Karpas-422 (cell line): Measurements from ENCODE around the gene TRIM8. TPM values are rescaled to one million over a fixed set of nuclear protein-coding genes. Genes with fewer than 3 reads are reported as not detected.
"Not testable (repeated sequence)": the region's sequence is repeated elsewhere in the genome, so short reads cannot be mapped to it uniquely, and the experiment has no call there.

Experiments
- DNase-seq: peaks from one replicate; pipeline ENCODE4 v3.0.0-alpha.2; 2015
- H2AFZ ChIP-seq: fragments of 200-600 bp; sonication (generic); 2 replicates; pipeline ENCODE4 v1.6.1; 2014; ENCODE audit warnings: antibody characterized with exemption, low read length, mixed read lengths
- H3K27ac ChIP-seq: fragments of 200-600 bp; sonication (generic); 2 replicates; pipeline ENCODE4 v1.5.1; 2014; ENCODE audit warnings: mild to moderate bottlenecking, low read length, moderate library complexity
- H3K27me3 ChIP-seq: fragments of 200-600 bp; sonication (generic); 2 replicates; pipeline ENCODE4 v1.6.1; 2014; ENCODE audit warnings: low read length, mixed read lengths
- H3K36me3 ChIP-seq: fragments of 200-600 bp; sonication (generic); 2 replicates; pipeline ENCODE4 v1.6.1; 2014; ENCODE audit warnings: low read length, mixed read lengths; ENCODE audit not compliant: insufficient read depth
- H3K4me1 ChIP-seq: fragments of 200-600 bp; sonication (generic); 2 replicates; pipeline ENCODE4 v1.6.1; 2014; ENCODE audit warnings: mild to moderate bottlenecking, low read length, mixed read lengths
- H3K4me2 ChIP-seq: fragments of 200-600 bp; sonication (generic); 2 replicates; pipeline ENCODE4 v1.6.1; 2014; ENCODE audit warnings: low read length, low read depth, mild to moderate bottlenecking; ENCODE audit not compliant: poor library complexity, severe bottlenecking
- H3K4me3 ChIP-seq: fragments of 200-600 bp; sonication (generic); 2 replicates; pipeline ENCODE4 v1.5.1; 2014; ENCODE audit warnings: mild to moderate bottlenecking, antibody characterized with exemption, low read length, mixed read lengths
- H3K79me2 ChIP-seq: fragments of 200-600 bp; sonication (generic); 2 replicates; pipeline ENCODE4 v1.6.1; 2014; ENCODE audit warnings: mild to moderate bottlenecking, low read length, mixed read lengths
- H3K9ac ChIP-seq: fragments of 200-600 bp; sonication (generic); 2 replicates; pipeline ENCODE4 v1.6.0; 2014; ENCODE audit warnings: low read length
- H3K9me2 ChIP-seq: fragments of 200-600 bp; sonication (generic), shearing (Covaris generic); replicated peaks from 2 replicates; pipeline ENCODE4 v1.6.0; 2014; ENCODE audit warnings: mild to moderate bottlenecking, low read length, moderate library complexity; ENCODE audit not compliant: insufficient read depth
- H3K9me3 ChIP-seq: fragments of 300-700, 200-600 bp; sonication (generic); 2 replicates; pipeline ENCODE4 v1.6.1; 2014; ENCODE audit warnings: low read length, mixed read lengths
- H4K20me1 ChIP-seq: fragments of 200-600 bp; sonication (generic); 2 replicates; pipeline ENCODE4 v1.6.1; 2014; ENCODE audit warnings: mild to moderate bottlenecking, antibody characterized with exemption, low read length, low read depth; ENCODE audit not compliant: insufficient read depth
- total RNA-seq: library from RNA; depleted of rRNA; stranded (reverse); fragments of >200 nt; shearing (Covaris generic); gene quantifications from 2 replicates; pipeline ENCODE4 v1.2.3, GENCODE V29; 2014; ENCODE audit warnings: low replicate concordance

TRIM8 gene
- total RNA-seq, 1 experiment from 2014 or later = 111 TPM

- no peak for DNase-seq
- Histone ChIP-seq H3K4me3 (no peak overlapping the region), H3K4me1 (peaks cover 10% of the 10 kb centered on the region), H3K9me2 (no peaks in the 10 kb centered on the region), H3K9me3 (no peaks in the 10 kb centered on the region), H3K4me2 (no peak overlapping the region), H2AFZ (no peak overlapping the region), H3K36me3 (peaks cover 35% of the 10 kb centered on the region), H3K27ac (no peak overlapping the region), H4K20me1 (peaks cover 22% of the 10 kb centered on the region), H3K9ac (no peak overlapping the region), H3K79me2 (peaks cover 3% of the 10 kb centered on the region), H3K27me3 (no peaks in the 10 kb centered on the region)
Measured at GRCh38 chr10:102658802-102659201, 14.5 kb downstream of the TRIM8 start.

GRCh38 chr10:102660888-102661657 lies 16.8 kb downstream of the TRIM8 start:
- DNase-seq = peak; percentile 63
- Histone ChIP-seq H4K20me1 (peaks cover 5% of the 10 kb centered on the region; the same call in 1 of the 2 replicates), H3K9me3 (no peaks in the 10 kb centered on the region), H3K4me2 (no peak overlapping the region), H3K9me2 (no peaks in the 10 kb centered on the region), H3K4me3 (no peak overlapping the region), H3K27ac (no peak overlapping the region), H3K9ac (no peak overlapping the region; the same call in 1 of the 2 replicates), H2AFZ (no peak overlapping the region), H3K27me3 (no peaks in the 10 kb centered on the region), H3K79me2 (no peaks in the 10 kb centered on the region), H3K4me1 (peaks cover 10% of the 10 kb centered on the region), H3K36me3 (peaks cover 15% of the 10 kb centered on the region)

GRCh38 chr10:102661658-102662028 lies 17.4 kb downstream of the TRIM8 start:
- Histone ChIP-seq H3K4me1 (peaks cover 10% of the 10 kb centered on the region), H3K9me3 (no peaks in the 10 kb centered on the region), H3K9me2 (no peaks in the 10 kb centered on the region), H2AFZ (no peak overlapping the region), H3K27ac (no peak overlapping the region), H4K20me1 (peaks cover 5% of the 10 kb centered on the region; the same call in 1 of the 2 replicates), H3K9ac (no peak overlapping the region), H3K27me3 (no peaks in the 10 kb centered on the region), H3K79me2 (no peaks in the 10 kb centered on the region), H3K4me3 (no peak overlapping the region), H3K36me3 (peaks cover 9% of the 10 kb centered on the region), H3K4me2 (no peak overlapping the region)
- DNase-seq = no peak

- no peak overlapping the region for H2AFZ ChIP-seq
- no peak overlapping the region for H3K4me3 ChIP-seq
- no peak overlapping the region for H3K27ac ChIP-seq
- H3K79me2 ChIP-seq = no peaks in the 10 kb centered on the region
- H3K4me2 ChIP-seq = no peak overlapping the region
- no peak overlapping the region for H3K9ac ChIP-seq
- no peaks in the 10 kb centered on the region for H3K27me3 ChIP-seq
- no peaks in the 10 kb centered on the region for H3K36me3 ChIP-seq
- H3K9me2 ChIP-seq = no peaks in the 10 kb centered on the region
- no peaks in the 10 kb centered on the region for H3K9me3 ChIP-seq
- no peaks in the 10 kb centered on the region for H4K20me1 ChIP-seq
- no peak for DNase-seq
- peaks cover 1% of the 10 kb centered on the region for H3K4me1 ChIP-seq
Measured at GRCh38 chr10:102665904-102666509, 21.7 kb downstream of the TRIM8 start.

GRCh38 chr10:102667411-102667810 lies 23.1 kb downstream of the TRIM8 start:
- H4K20me1 ChIP-seq, H3K9me2 ChIP-seq, H2AFZ ChIP-seq, H3K4me3 ChIP-seq, H3K27ac ChIP-seq, DNase-seq, H3K36me3 ChIP-seq, H3K4me2 ChIP-seq, H3K79me2 ChIP-seq, H3K9ac ChIP-seq, H3K4me1 ChIP-seq, H3K9me3 ChIP-seq, H3K27me3 ChIP-seq: not testable (repeated sequence)

GRCh38 chr10:102668326-102669107 lies 24.2 kb downstream of the TRIM8 start:
- H3K79me2 ChIP-seq = no peaks in the 10 kb centered on the region
- H3K9ac ChIP-seq = no peak overlapping the region
- no peak overlapping the region for H2AFZ ChIP-seq
- no peak for DNase-seq
- no peaks in the 10 kb centered on the region for H3K9me2 ChIP-seq
- no peak overlapping the region for H3K4me2 ChIP-seq
- no peaks in the 10 kb centered on the region for H3K36me3 ChIP-seq
- no peaks in the 10 kb centered on the region for H3K9me3 ChIP-seq
- no peak overlapping the region for H3K27ac ChIP-seq
- peaks cover 6% of the 10 kb centered on the region for H3K4me1 ChIP-seq
- H3K27me3 ChIP-seq = no peaks in the 10 kb centered on the region
- no peaks in the 10 kb centered on the region for H4K20me1 ChIP-seq
- H3K4me3 ChIP-seq = no peak overlapping the region

- H4K20me1 ChIP-seq = no peaks in the 10 kb centered on the region
- no peaks in the 10 kb centered on the region for H3K27me3 ChIP-seq
- H3K9me2 ChIP-seq = no peaks in the 10 kb centered on the region
- 0 out of 2 replicates have a peak overlapping the region, but pooled peaks have one; percentile 0 for H3K9ac ChIP-seq
- no peak overlapping the region for H2AFZ ChIP-seq
- no peak overlapping the region for H3K27ac ChIP-seq
- peak; percentile 55 for DNase-seq
- no peak overlapping the region for H3K4me3 ChIP-seq
- no peak overlapping the region for H3K4me2 ChIP-seq
- H3K9me3 ChIP-seq = no peaks in the 10 kb centered on the region
- H3K4me1 ChIP-seq = peaks cover 13% of the 10 kb centered on the region
- H3K79me2 ChIP-seq = no peaks in the 10 kb centered on the region
- H3K36me3 ChIP-seq = no peaks in the 10 kb centered on the region
Measured at GRCh38 chr10:102669206-102670064, 25.2 kb downstream of the TRIM8 start.
